ENCODE measurements around the gene WAPL.

- TF ChIP-seq CTCF (conservative IDR thresholded peaks at IDR 0.05; ENCODE audit: low read length), result no peak
- no peak for TF ChIP-seq EZH2phosphoT487 (IDR thresholded peaks at IDR 0.05; ENCODE audit: borderline replicate concordance)
Observed at GRCh38 chr10:86545101-86545500, 23.5 kb upstream of the WAPL start.
